ENCODE results near the gene WDR6.

Gene WDR6

GRCh38 chr3:49007068-49007770 is at the start of gene WDR6:
Gene WDR6 (plus strand): TSS chr3:49007391. CDS start chr3:49007432, 41 bp downstream.
- peak; percentile 68 for DNase-seq

GRCh38 chr3:48960841-48961413 is 46.3 kb upstream of the WDR6 start:
- no peak for DNase-seq

- DNase-seq: no peak
These were observed 44.9 kb upstream of the WDR6 start for GRCh38 chr3:48962340-48962739.

GRCh38 chr3:48962939-48963338 is 44.3 kb upstream of the WDR6 start:
- DNase-seq: no peak

GRCh38 chr3:48963591-48963990 is 43.6 kb upstream of the WDR6 start:
- no peak for DNase-seq

GRCh38 chr3:48966367-48966766 is 40.8 kb upstream of the WDR6 start:
- DNase-seq: no peak

- no peak for DNase-seq
These were observed 40.3 kb upstream of the WDR6 start for GRCh38 chr3:48966876-48967361.

- no peak for DNase-seq
These were observed 36.6 kb upstream of the WDR6 start for GRCh38 chr3:48970586-48970985.

GRCh38 chr3:48974076-48974864 is 32.9 kb upstream of the WDR6 start:
- no peak for DNase-seq

- no peak for DNase-seq
These were observed 27.7 kb upstream of the WDR6 start for GRCh38 chr3:48979451-48979850.

GRCh38 chr3:48980295-48980694 is 26.9 kb upstream of the WDR6 start:
- DNase-seq: no peak

GRCh38 chr3:48982016-48982415 is 25.2 kb upstream of the WDR6 start:
- DNase-seq: no peak

GRCh38 chr3:48982686-48983085 is 24.5 kb upstream of the WDR6 start:
- no peak for DNase-seq

- no peak for DNase-seq
These were observed 24.1 kb upstream of the WDR6 start for GRCh38 chr3:48983096-48983495.

GRCh38 chr3:48984663-48985062 is 22.5 kb upstream of the WDR6 start:
- no peak for DNase-seq

- DNase-seq: no peak
These were observed 21.3 kb upstream of the WDR6 start for GRCh38 chr3:48985831-48986376.

- DNase-seq: no peak
These were observed 17.9 kb upstream of the WDR6 start for GRCh38 chr3:48989126-48989795.

- DNase-seq: no peak
These were observed 17.2 kb upstream of the WDR6 start, which contains the start of gene P4HTM for GRCh38 chr3:48989796-48990635. Gene P4HTM (plus strand): TSS chr3:48990241. CDS start chr3:48990257, 16 bp downstream.

GRCh38 chr3:48990636-48991469 is 16.3 kb upstream of the WDR6 start:
- DNase-seq: no peak

GRCh38 chr3:48991851-48992545 is 15.2 kb upstream of the WDR6 start:
- DNase-seq: no peak

Measured in NCI-H187 treated with DMSO at 0.1 percent for 48 hours (cell line).